ENCODE measurements around the gene KRT79. TPM values are rescaled to one million over a fixed set of nuclear protein-coding genes. Genes with fewer than 3 reads are reported as not detected.

Gene KRT79
- polyA plus RNA-seq, 3 donors, result not detected

GRCh38 chr12:52792185-52793029 is 41.7 kb downstream of the KRT79 start:
- no peak for DNase-seq (ENCODE audit: low read depth in 3 of 3, low spot score in 2 of 3)

- DNase-seq (ENCODE audit: low read depth in 3 of 3, low spot score in 2 of 3), result no peak
Measured at GRCh38 chr12:52791271-52792184, 42.6 kb downstream of the KRT79 start.

- DNase-seq (ENCODE audit: low read depth in 3 of 3, low spot score in 2 of 3), result no peak
Measured at GRCh38 chr12:52790427-52791270, 43.5 kb downstream of the KRT79 start.

- no peak for DNase-seq (ENCODE audit: low read depth in 3 of 3, low spot score in 2 of 3)
Measured at GRCh38 chr12:52789637-52790426, 44.3 kb downstream of the KRT79 start.

- DNase-seq (ENCODE audit: low read depth in 3 of 3, low spot score in 2 of 3), result no peak
Measured at GRCh38 chr12:52788876-52789636, 45.1 kb downstream of the KRT79 start.

- DNase-seq (ENCODE audit: low read depth in 3 of 3, low spot score in 2 of 3), result no peak
Measured at GRCh38 chr12:52788192-52788875, 45.8 kb downstream of the KRT79 start.

- DNase-seq (ENCODE audit: low read depth in 3 of 3, low spot score in 2 of 3), result no peak
Measured at GRCh38 chr12:52787324-52788191, 46.6 kb downstream of the KRT79 start.

- DNase-seq (ENCODE audit: low read depth in 3 of 3, low spot score in 2 of 3), result no peak
Measured at GRCh38 chr12:52784909-52785308, 49.2 kb downstream of the KRT79 start.

- no peak for DNase-seq (ENCODE audit: low read depth in 3 of 3, low spot score in 2 of 3)
Measured at GRCh38 chr12:52783563-52784316, 50.4 kb downstream of the KRT79 start.

- DNase-seq (ENCODE audit: low read depth in 3 of 3, low spot score in 2 of 3), result no peak
Measured at GRCh38 chr12:52782502-52782901, 51.6 kb downstream of the KRT79 start.

- no peak for DNase-seq (ENCODE audit: low read depth in 3 of 3, low spot score in 2 of 3)
Measured at GRCh38 chr12:52781399-52782082, 52.6 kb downstream of the KRT79 start.

- no peak for DNase-seq (ENCODE audit: low read depth in 3 of 3, low spot score in 2 of 3)
Measured at GRCh38 chr12:52779914-52780313, 54.2 kb downstream of the KRT79 start.

GRCh38 chr12:52778833-52779232 is 55.3 kb downstream of the KRT79 start:
- no peak for DNase-seq (ENCODE audit: low read depth in 3 of 3, low spot score in 2 of 3)

GRCh38 chr12:52777566-52777965 is 56.5 kb downstream of the KRT79 start:
- no peak for DNase-seq (ENCODE audit: low read depth in 3 of 3, low spot score in 2 of 3)

GRCh38 chr12:52776913-52777395 is 57.2 kb downstream of the KRT79 start, which contains the start of gene KRT76:
TSS of gene KRT76 (minus strand) at chr12:52777345. CDS start at chr12:52777291, 54 bp downstream.
- no peak for DNase-seq (ENCODE audit: low read depth in 3 of 3, low spot score in 2 of 3)

GRCh38 chr12:52776435-52776834 is 57.7 kb downstream of the KRT79 start:
- DNase-seq (ENCODE audit: low read depth in 3 of 3, low spot score in 2 of 3), result no peak

Data from right renal cortex interstitium (tissue), 3 donors.